ENCODE data around the gene PLIN4. TPM values are rescaled to one million over a fixed set of nuclear protein-coding genes. Genes with fewer than 3 reads are reported as not detected.

Gene PLIN4
- total and polyA plus RNA-seq, 2 donors (not counting 1 experiment from before 2014, with no cell fraction given), result 0.07 to 5.3 TPM

DNA sequence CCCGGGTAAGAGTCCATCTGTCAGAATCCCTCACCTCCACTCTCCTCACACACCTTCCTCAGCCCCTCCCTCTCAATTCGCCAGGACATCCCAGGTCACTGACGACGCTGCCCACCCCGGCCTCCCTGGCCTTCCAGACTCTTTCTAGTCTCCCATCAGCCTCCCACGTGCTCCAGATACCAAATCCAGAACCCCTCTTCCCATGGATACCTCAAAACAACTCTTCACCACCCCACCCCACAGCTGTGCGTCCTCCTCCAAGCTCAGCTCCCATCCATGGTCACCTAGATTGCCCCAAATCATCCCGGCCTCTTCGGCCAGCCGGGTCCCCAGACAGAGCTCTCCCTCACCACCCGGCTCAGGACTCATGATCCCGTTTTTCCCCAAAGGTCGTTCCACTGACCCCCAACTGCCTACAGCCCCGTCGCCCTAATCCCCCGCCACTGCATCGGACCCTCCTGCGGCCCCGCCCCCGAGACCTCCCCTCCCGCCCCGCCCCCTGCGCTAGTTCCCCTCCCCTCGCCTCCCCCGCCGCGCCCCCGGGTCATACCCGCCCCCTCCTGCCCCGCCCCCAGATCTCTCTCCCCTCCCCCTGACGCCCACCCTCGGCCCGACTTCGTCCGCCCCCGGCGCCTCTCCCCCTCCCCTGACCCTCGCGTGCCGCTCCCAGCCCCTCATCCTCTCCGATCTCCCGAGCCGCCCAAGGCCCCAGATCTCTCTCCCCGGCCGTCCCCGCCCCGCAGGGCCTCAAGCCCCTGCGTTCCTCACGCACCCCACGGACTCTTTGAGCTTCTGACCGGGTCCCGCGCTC, 61.2 kb downstream of the PLIN4 start:
- TF ChIP-seq, protein P1, sequence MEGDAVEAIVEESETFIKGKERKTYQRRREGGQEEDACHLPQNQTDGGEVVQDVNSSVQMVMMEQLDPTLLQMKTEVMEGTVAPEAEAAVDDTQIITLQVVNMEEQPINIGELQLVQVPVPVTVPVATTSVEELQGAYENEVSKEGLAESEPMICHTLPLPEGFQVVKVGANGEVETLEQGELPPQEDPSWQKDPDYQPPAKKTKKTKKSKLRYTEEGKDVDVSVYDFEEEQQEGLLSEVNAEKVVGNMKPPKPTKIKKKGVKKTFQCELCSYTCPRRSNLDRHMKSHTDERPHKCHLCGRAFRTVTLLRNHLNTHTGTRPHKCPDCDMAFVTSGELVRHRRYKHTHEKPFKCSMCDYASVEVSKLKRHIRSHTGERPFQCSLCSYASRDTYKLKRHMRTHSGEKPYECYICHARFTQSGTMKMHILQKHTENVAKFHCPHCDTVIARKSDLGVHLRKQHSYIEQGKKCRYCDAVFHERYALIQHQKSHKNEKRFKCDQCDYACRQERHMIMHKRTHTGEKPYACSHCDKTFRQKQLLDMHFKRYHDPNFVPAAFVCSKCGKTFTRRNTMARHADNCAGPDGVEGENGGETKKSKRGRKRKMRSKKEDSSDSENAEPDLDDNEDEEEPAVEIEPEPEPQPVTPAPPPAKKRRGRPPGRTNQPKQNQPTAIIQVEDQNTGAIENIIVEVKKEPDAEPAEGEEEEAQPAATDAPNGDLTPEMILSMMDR (conservative IDR thresholded peaks at IDR 0.05 in 1 of 2, IDR thresholded peaks at IDR 0.05 in 1 of 2; ENCODE audit: low read depth in 1 of 2, low read length in 2 of 2), result no peak
- TF ChIP-seq EZH2 (IDR thresholded peaks at IDR 0.05; ENCODE audit: low read length, missing control alignments), result no peak
- no peaks in the 10 kb centered on the region for H3K27me3 ChIP-seq (ENCODE audit: control insufficient read depth, insufficient read depth, low read length)
- no peak overlapping the region for H2AFZ ChIP-seq (ENCODE audit: low read length)
- peak; percentile 59 to 74 for DNase-seq (ENCODE audit: low read depth in 2 of 2)
- H3K9me3 ChIP-seq (ENCODE audit: control insufficient read depth, insufficient read depth, low read depth, low read length), result no peaks in the 10 kb centered on the region
- peak overlapping the region; percentile 81 for H3K9ac ChIP-seq (ENCODE audit: insufficient read depth, low read length)
- peak overlapping the region; percentile 62 to 94 (median 74) for H3K4me3 ChIP-seq (replicated peaks in 1 of 4; ENCODE audit: control extremely low read depth in 1 of 4, insufficient read depth in 1 of 4, low read depth in 3 of 4, low read length in 4 of 4)
- peaks cover 15% of the 10 kb centered on the region for H3K4me1 ChIP-seq (ENCODE audit: control insufficient read depth, extremely low read depth, insufficient read depth, low read length)
- H3K79me2 ChIP-seq (ENCODE audit: control insufficient read depth, insufficient read depth, low read length), result peaks cover 27% of the 10 kb centered on the region
- H3K36me3 ChIP-seq (ENCODE audit: control insufficient read depth, insufficient read depth, low read length), result peaks cover 22% of the 10 kb centered on the region
- peak overlapping the region; percentile 92 for H3K27ac ChIP-seq (ENCODE audit: insufficient read depth, low read length)
- peak overlapping the region; percentile 99 for H3K4me2 ChIP-seq (ENCODE audit: extremely low read depth, insufficient read depth, low read length)
- H4K20me1 ChIP-seq (ENCODE audit: control insufficient read depth, extremely low read depth, insufficient read depth, low read length), result no peaks in the 10 kb centered on the region

DNA sequence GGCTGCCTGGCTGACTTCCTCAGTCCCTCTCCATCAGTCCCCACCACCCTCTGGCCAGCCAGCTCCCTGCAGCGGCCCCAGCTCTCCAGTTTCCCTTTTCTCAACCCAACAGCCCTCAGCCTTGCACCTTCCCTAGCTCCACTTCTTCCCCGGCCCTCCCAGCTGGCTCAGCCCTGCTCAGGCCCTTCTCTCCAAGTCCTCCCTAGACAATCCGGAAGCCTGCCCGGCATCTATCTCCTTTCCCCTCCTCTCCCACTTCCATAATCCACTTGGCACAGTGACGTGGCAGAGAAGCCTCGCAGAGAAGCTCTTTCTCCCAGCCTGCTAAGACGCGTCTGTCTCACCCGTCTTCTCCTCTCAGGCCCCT, 61.8 kb downstream of the PLIN4 start:
- no peak overlapping the region for H2AFZ ChIP-seq (ENCODE audit: low read length)
- H3K9me3 ChIP-seq (ENCODE audit: control insufficient read depth, insufficient read depth, low read depth, low read length), result no peaks in the 10 kb centered on the region
- DNase-seq (ENCODE audit: low read depth in 2 of 2), result peak; percentile 65 to 72
- H3K4me3 ChIP-seq (replicated peaks in 1 of 4; ENCODE audit: control extremely low read depth in 1 of 4, insufficient read depth in 1 of 4, low read depth in 3 of 4, low read length in 4 of 4), result peak overlapping the region; percentile 62 to 94 (median 74)
- H3K4me2 ChIP-seq (ENCODE audit: extremely low read depth, insufficient read depth, low read length), result peak overlapping the region; percentile 99
- H3K27ac ChIP-seq (ENCODE audit: insufficient read depth, low read length), result peak overlapping the region; percentile 92
- peaks cover 15% of the 10 kb centered on the region for H3K4me1 ChIP-seq (ENCODE audit: control insufficient read depth, extremely low read depth, insufficient read depth, low read length)
- H4K20me1 ChIP-seq (ENCODE audit: control insufficient read depth, extremely low read depth, insufficient read depth, low read length), result no peaks in the 10 kb centered on the region
- peak overlapping the region; percentile 81 for H3K9ac ChIP-seq (ENCODE audit: insufficient read depth, low read length)
- H3K27me3 ChIP-seq (ENCODE audit: control insufficient read depth, insufficient read depth, low read length), result no peaks in the 10 kb centered on the region
- H3K36me3 ChIP-seq (ENCODE audit: control insufficient read depth, insufficient read depth, low read length), result peaks cover 23% of the 10 kb centered on the region
- H3K79me2 ChIP-seq (ENCODE audit: control insufficient read depth, insufficient read depth, low read length), result peaks cover 27% of the 10 kb centered on the region
- TF ChIP-seq, protein P1 (conservative IDR thresholded peaks at IDR 0.05 in 1 of 2, IDR thresholded peaks at IDR 0.05 in 1 of 2; ENCODE audit: low read depth in 1 of 2, low read length in 2 of 2), result peak in 1 of 2 donors; percentile 1
- no peak for TF ChIP-seq EZH2 (IDR thresholded peaks at IDR 0.05; ENCODE audit: low read length, missing control alignments)

DNA sequence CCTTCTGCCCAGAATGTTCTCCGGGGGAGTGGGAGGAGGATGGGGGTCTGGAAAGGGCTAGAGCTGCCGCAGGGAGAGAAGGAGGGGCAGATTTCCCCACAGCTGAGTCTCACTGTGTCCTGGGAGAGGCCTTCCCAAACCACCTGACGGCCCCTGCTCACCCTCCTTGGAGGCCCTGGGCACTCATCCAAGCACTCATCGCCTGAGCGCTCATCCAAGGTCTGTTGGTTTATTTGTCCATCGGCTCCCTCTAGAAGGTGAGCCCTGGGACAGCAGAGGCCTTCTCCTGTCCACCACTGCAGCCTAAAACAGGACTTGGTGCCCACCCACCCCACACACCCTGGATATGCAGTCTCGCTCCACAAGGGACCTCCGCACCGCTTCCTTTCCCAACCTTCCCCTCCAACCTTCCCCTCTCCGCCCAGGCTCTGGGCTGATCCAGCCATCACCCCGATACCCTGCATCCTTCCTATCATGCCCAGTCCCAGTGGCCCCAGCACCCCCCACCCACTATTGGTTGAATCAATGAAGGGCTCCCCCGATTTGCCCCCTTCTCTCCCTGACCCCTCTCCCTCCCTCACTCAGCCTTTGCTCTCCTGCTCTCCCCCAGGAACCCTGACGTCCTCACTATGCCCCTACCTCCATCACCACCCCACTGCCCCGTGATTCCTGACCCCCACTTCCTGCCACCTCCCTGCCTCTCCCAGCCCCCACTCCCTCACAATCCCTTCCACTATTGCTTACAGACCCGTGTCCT, 62.4 kb downstream of the PLIN4 start:
- Histone ChIP-seq H3K27me3 (ENCODE audit: control insufficient read depth, insufficient read depth, low read length) (no peaks in the 10 kb centered on the region), H3K9me3 (ENCODE audit: control insufficient read depth, insufficient read depth, low read depth, low read length) (no peaks in the 10 kb centered on the region), H3K4me2 (ENCODE audit: extremely low read depth, insufficient read depth, low read length) (peak overlapping the region; percentile 99), H3K79me2 (ENCODE audit: control insufficient read depth, insufficient read depth, low read length) (peaks cover 27% of the 10 kb centered on the region), H3K4me1 (ENCODE audit: control insufficient read depth, extremely low read depth, insufficient read depth, low read length) (peaks cover 15% of the 10 kb centered on the region), H3K4me3 (replicated peaks in 1 of 4; ENCODE audit: control extremely low read depth in 1 of 4, insufficient read depth in 1 of 4, low read depth in 3 of 4, low read length in 4 of 4) (peak overlapping the region; percentile 62 to 94 (median 74)), H4K20me1 (ENCODE audit: control insufficient read depth, extremely low read depth, insufficient read depth, low read length) (no peaks in the 10 kb centered on the region), H3K27ac (ENCODE audit: insufficient read depth, low read length) (peak overlapping the region; percentile 92), H3K36me3 (ENCODE audit: control insufficient read depth, insufficient read depth, low read length) (peaks cover 23% of the 10 kb centered on the region), H2AFZ (ENCODE audit: low read length) (no peak overlapping the region), H3K9ac (ENCODE audit: insufficient read depth, low read length) (peak overlapping the region; percentile 81)
- peak; percentile 61 to 78 for DNase-seq (ENCODE audit: low read depth in 2 of 2)
- no peak for TF ChIP-seq EZH2 (IDR thresholded peaks at IDR 0.05; ENCODE audit: low read length, missing control alignments)
- TF ChIP-seq, protein P1 (conservative IDR thresholded peaks at IDR 0.05 in 1 of 2, IDR thresholded peaks at IDR 0.05 in 1 of 2; ENCODE audit: low read depth in 1 of 2, low read length in 2 of 2), result peak in 1 of 2 donors; percentile 7
